IMR-90 (cell line): ENCODE data around the gene LILRB1. TPM values are rescaled to one million over a fixed set of nuclear protein-coding genes. Genes with fewer than 3 reads are reported as not detected.

Source experiments
- ATAC-seq: fragments of 200-7000 bp; cut with Tn5 transposase; 2 replicates; pipeline ENCODE4 v1.9.1; 2020; ENCODE audit warnings: low read depth, mild to moderate bottlenecking, moderate library complexity
- BruUV-seq: library from RNA; stranded (reverse); fragments of 400-500 nt; replicated peaks from 2 replicates; lab custom pipeline; 2021; lab: Mats Ljungman, UMichigan
- CTCF ChIA-PET: fragments of 300-600 bp; formaldehyde crosslinking; extraction: SDS; loops from one replicate; lab custom pipeline; 2021; ENCODE audit warnings: antibody characterized with exemption; lab: Yijun Ruan, JAX
- POLR2A ChIA-PET: fragments of 300-600 bp; sonication (Branson Sonifier 250); formaldehyde crosslinking; loops from one replicate; lab custom pipeline; 2022; ENCODE audit warnings: antibody characterized with exemption; ENCODE audit not compliant: unreplicated experiment; lab: Charles Lee
- DNase-seq: peaks from one replicate; pipeline ENCODE4 v3.0.0; 2013
- H2AFZ ChIP-seq: replicated peaks from 2 replicates; pipeline ENCODE3; 2013; ENCODE audit warnings: low read length, mild to moderate bottlenecking; ENCODE audit not compliant: poor library complexity
- H2AK5ac ChIP-seq: 2 replicates; pipeline ENCODE4 v1.6.1; 2013; ENCODE audit warnings: low read depth, low read length, inconsistent platforms
- H2AK9ac ChIP-seq: replicated peaks from 2 replicates; pipeline ENCODE3; 2013; ENCODE audit warnings: mild to moderate bottlenecking, low read depth, low read length, moderate library complexity; ENCODE audit not compliant: poor library complexity
- H2BK120ac ChIP-seq: 2 replicates; pipeline ENCODE4 v1.6.1; 2013; ENCODE audit warnings: low read depth, low read length, inconsistent platforms
- H2BK15ac ChIP-seq: 3 replicates; pipeline ENCODE4 v1.6.1; 2013; ENCODE audit warnings: low read depth, low read length, inconsistent platforms
- H2BK20ac ChIP-seq: 2 replicates; pipeline ENCODE4 v1.6.1; 2013; ENCODE audit warnings: low read depth, mild to moderate bottlenecking, inconsistent platforms, low read length, moderate library complexity
- H2BK5ac ChIP-seq: 2 replicates; pipeline ENCODE4 v1.6.1; 2013; ENCODE audit warnings: mild to moderate bottlenecking, low read depth, low read length, inconsistent platforms; ENCODE audit not compliant: poor library complexity, severe bottlenecking
- H3K14ac ChIP-seq: replicated peaks from 2 replicates; pipeline ENCODE4 v1.6.1; 2013; ENCODE audit warnings: low read depth, low read length, inconsistent platforms
- H3K18ac ChIP-seq: 2 replicates; pipeline ENCODE4 v1.6.1; 2013; ENCODE audit warnings: low read depth, low read length, control low read depth
- H3K23ac ChIP-seq: 2 replicates; pipeline ENCODE4 v1.6.1; 2013; ENCODE audit warnings: low read depth, low read length, inconsistent platforms
- H3K27ac ChIP-seq: 2 replicates; pipeline ENCODE4 v1.5.1; 2013; ENCODE audit warnings: mild to moderate bottlenecking, control low read depth, low read length; ENCODE audit not compliant: insufficient read depth
- H3K27me3 ChIP-seq: 2 replicates; pipeline ENCODE4 v1.6.1; 2013; ENCODE audit warnings: low read length; ENCODE audit not compliant: control insufficient read depth, insufficient read depth
- H3K36me3 ChIP-seq: 2 replicates; pipeline ENCODE4 v1.6.1; 2013; ENCODE audit warnings: low read length, mixed read lengths; ENCODE audit not compliant: control insufficient read depth, insufficient read depth
- H3K4ac ChIP-seq: 2 replicates; pipeline ENCODE4 v1.6.1; 2013; ENCODE audit warnings: low read depth, low read length, inconsistent platforms
- H3K4me1 ChIP-seq: 2 replicates; pipeline ENCODE4 v1.6.1; 2013; ENCODE audit warnings: low read length, mixed read lengths; ENCODE audit not compliant: control insufficient read depth, insufficient read depth
- H3K4me2 ChIP-seq: 2 replicates; pipeline ENCODE4 v1.6.1; 2013; ENCODE audit warnings: low read depth, mild to moderate bottlenecking, control low read depth, low read length, moderate library complexity
- H3K4me3 ChIP-seq: 2 replicates; pipeline ENCODE4 v1.5.1; 2013; ENCODE audit warnings: low read depth, mild to moderate bottlenecking, control low read depth, low read length, moderate library complexity; ENCODE audit not compliant: insufficient read depth
- H3K56ac ChIP-seq: 2 replicates; pipeline ENCODE4 v1.6.1; 2013; ENCODE audit warnings: low read length, inconsistent platforms; ENCODE audit not compliant: insufficient read depth; ENCODE audit errors: extremely low read depth
- H3K79me1 ChIP-seq, 2 experiments: 2 replicates each; pipeline ENCODE4 v1.6.1; 2013; ENCODE audit warnings: low read length in 2 of 2, inconsistent platforms in 1 of 2, low read depth in 1 of 2
- H3K9ac ChIP-seq: 2 replicates; pipeline ENCODE4 v1.6.1; 2013; ENCODE audit warnings: low read depth, low read length, control low read depth
- H3K9me1 ChIP-seq: 2 replicates; pipeline ENCODE4 v1.6.1; 2013; ENCODE audit warnings: low read length, inconsistent platforms; ENCODE audit not compliant: insufficient read depth
- H3K9me3 ChIP-seq: 2 replicates; pipeline ENCODE4 v1.6.1; 2013; ENCODE audit warnings: low read length; ENCODE audit not compliant: control insufficient read depth, insufficient read depth
- H4K20me1 ChIP-seq: 2 replicates; pipeline ENCODE4 v1.6.1; 2013; ENCODE audit warnings: low read length, inconsistent platforms; ENCODE audit not compliant: insufficient read depth
- H4K5ac ChIP-seq: 2 replicates; pipeline ENCODE4 v1.6.1; 2013; ENCODE audit warnings: mild to moderate bottlenecking, low read depth, low read length, control low read depth
- H4K8ac ChIP-seq, 2 experiments: 2 replicates each; pipeline ENCODE4 v1.6.1; 2013; ENCODE audit warnings: low read depth in 2 of 2, low read length in 2 of 2, control low read depth in 1 of 2, inconsistent platforms in 1 of 2
- H4K91ac ChIP-seq: 2 replicates; pipeline ENCODE4 v1.6.1; 2013; ENCODE audit warnings: low read depth, low read length, inconsistent platforms; ENCODE audit not compliant: insufficient read depth
- BHLHE40 ChIP-seq: fragments of 150-350 bp; IDR thresholded peaks from 2 replicates; pipeline ENCODE4 v1.6.1; 2016; ENCODE audit warnings: mild to moderate bottlenecking, low read depth, low read length
- CEBPB ChIP-seq: IDR thresholded peaks from 2 replicates; pipeline ENCODE4 v1.6.1; 2012; ENCODE audit warnings: low read depth, low read length, improper control_type of control experiment
- CHD1 ChIP-seq: IDR thresholded peaks from 2 replicates; pipeline ENCODE4 v1.6.1; 2012; ENCODE audit warnings: low read depth, low read length, improper control_type of control experiment
- FOS ChIP-seq: fragments of 150-350 bp; IDR thresholded peaks from 2 replicates; pipeline ENCODE4 v1.6.1; 2016; ENCODE audit warnings: low read depth, low read length
- MAFK ChIP-seq: IDR thresholded peaks from 2 replicates; pipeline ENCODE4 v1.6.1; 2012; ENCODE audit warnings: low read depth, low read length, improper control_type of control experiment
- MAZ ChIP-seq: IDR thresholded peaks from 2 replicates; pipeline ENCODE4 v1.6.1; 2012; ENCODE audit warnings: low read depth, mild to moderate bottlenecking, low read length, improper control_type of control experiment, moderate library complexity, borderline replicate concordance
- MXI1 ChIP-seq: IDR thresholded peaks from 2 replicates; pipeline ENCODE4 v1.6.1; 2012; ENCODE audit warnings: low read depth, mild to moderate bottlenecking, low read length, moderate library complexity, borderline replicate concordance
- POLR2A ChIP-seq: IDR thresholded peaks from 2 replicates; pipeline ENCODE4 v1.6.1; 2012; ENCODE audit warnings: mild to moderate bottlenecking, low read depth, low read length
- RAD21 ChIP-seq: IDR thresholded peaks from 2 replicates; pipeline ENCODE4 v1.6.1; 2012; ENCODE audit warnings: low read length, improper control_type of control experiment
- SMC3 ChIP-seq: fragments of 150-350 bp; IDR thresholded peaks from 2 replicates; pipeline ENCODE4 v1.6.1; 2016; ENCODE audit warnings: low read depth, mild to moderate bottlenecking, antibody characterized with exemption, low read length, moderate library complexity
- WGBS, 2 experiments: methylation state at CpG; one replicate each; pipeline versions ENCODE4 v1.1.5 to v1.1.7; 2013; ENCODE audit warnings: missing lambda C conversion rate in 2 of 2; ENCODE audit not compliant: insufficient read length in 1 of 2; ENCODE audit errors: extremely low coverage in 2 of 2; 5-methylcytosine and 5-hydroxymethylcytosine counted together
- dilution Hi-C: fragments of 300-500 bp; cut with HindIII; formaldehyde crosslinking; loops from one replicate; pipeline ENCODE4 v1.14.3; 2018; ENCODE audit warnings: low sequenced_read_pairs; ENCODE audit not compliant: unreplicated experiment
- in situ Hi-C: fragments of 300-500 bp; cut with MboI; formaldehyde crosslinking; loops from 3 replicates; pipeline ENCODE4 v1.14.3; 2019; ENCODE audit warnings: low sequenced_read_pairs, inconsistent platforms, mixed read lengths
- intact Hi-C: fragments of 100-400 bp; cut with micrococcal nuclease; formaldehyde crosslinking; loops from 2 replicates; pipeline ENCODE4 v1.10.0; 2022
- polyA plus RNA-seq, 3 experiments: library from polyadenylated mRNA; depleted of rRNA; stranded (reverse); fragments of >200 nt; gene quantifications; 2 replicates each; pipeline ENCODE4 v1.2.3, GENCODE V29; 2012; ENCODE audit warnings: low replicate concordance in 1 of 3
- total RNA-seq: library from RNA; depleted of rRNA; stranded (reverse); fragments of >200 nt; gene quantifications from 2 replicates; pipeline ENCODE4 v1.2.3, GENCODE V29; 2012
- TF ChIP-seq, protein P1 (sequence below): fragments of 150-350 bp; IDR thresholded peaks from 2 replicates; pipeline ENCODE4 v1.6.1; 2017; ENCODE audit warnings: mild to moderate bottlenecking, antibody characterized with exemption, low read length, low read depth
- TF ChIP-seq, protein P2 (sequence below): conservative IDR thresholded peaks from 2 replicates; pipeline ENCODE4 v1.5.1; 2012; ENCODE audit warnings: mild to moderate bottlenecking, low read depth, low read length, improper control_type of control experiment
- TF ChIP-seq, protein P3 (sequence below): fragments of 150-350 bp; IDR thresholded peaks from 2 replicates; pipeline ENCODE4 v1.6.1; 2016; ENCODE audit warnings: low read depth, mild to moderate bottlenecking, low read length, moderate library complexity, borderline replicate concordance

The LILRB1 gene
- total and polyA plus RNA-seq, 2 of the 4 experiments (the other 2 are of a cell fraction) = not detected

DNA sequence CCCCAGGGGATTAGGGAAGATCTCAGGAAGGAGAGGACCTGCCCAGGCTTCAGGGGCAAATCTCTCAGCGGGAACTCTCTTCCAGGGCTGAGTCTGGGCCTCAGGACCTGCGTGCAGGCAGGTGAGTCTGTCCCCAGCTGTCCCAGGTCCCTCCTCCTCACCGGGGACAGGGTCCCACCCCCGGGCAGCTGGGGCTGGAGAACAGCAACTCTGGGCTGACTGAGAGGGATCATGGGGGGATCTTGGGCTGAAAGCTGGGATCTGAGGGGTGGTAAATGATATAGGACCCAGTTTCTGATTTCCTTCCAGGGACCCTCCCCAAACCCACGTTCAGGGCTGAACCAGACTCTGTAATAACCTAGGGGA is 22.5 kb upstream of the LILRB1 start (continued):
- TF ChIP-seq, protein P1, sequence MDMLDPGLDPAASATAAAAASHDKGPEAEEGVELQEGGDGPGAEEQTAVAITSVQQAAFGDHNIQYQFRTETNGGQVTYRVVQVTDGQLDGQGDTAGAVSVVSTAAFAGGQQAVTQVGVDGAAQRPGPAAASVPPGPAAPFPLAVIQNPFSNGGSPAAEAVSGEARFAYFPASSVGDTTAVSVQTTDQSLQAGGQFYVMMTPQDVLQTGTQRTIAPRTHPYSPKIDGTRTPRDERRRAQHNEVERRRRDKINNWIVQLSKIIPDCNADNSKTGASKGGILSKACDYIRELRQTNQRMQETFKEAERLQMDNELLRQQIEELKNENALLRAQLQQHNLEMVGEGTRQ = no peak
- TF ChIP-seq MAFK (no peak), MXI1 (no peak), MAZ (no peak)

DNA sequence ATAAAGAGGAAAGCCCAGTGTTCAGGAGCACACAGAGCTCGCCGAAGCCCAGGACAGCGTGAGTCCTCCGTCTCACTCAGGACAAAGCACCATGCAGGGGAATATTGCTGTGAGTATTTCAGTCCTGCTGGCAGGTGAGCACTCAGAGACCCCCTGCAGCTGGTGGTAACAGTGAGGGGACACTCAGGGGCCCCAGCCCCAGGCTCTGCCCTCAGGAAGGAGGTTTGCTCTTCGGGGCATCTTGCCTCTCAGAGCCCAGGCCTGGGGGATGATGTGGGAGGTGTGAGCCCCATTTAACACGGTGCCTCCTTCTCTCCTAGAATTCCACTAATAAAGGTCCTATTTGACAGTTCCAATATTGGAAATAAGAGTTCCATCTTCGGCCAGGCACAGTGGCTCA is 22.1 kb upstream of the LILRB1 start:
- Histone ChIP-seq H2BK20ac (no peak overlapping the region), H3K4me1 (no peaks in the 10 kb centered on the region), H4K5ac (no peak overlapping the region), H3K36me3 (no peaks in the 10 kb centered on the region), H2BK5ac (no peak overlapping the region), H3K27ac (no peak overlapping the region), H3K9me3 (peaks cover 30% of the 10 kb centered on the region), H4K91ac (no peak overlapping the region), H3K79me1 (no peaks in the 10 kb centered on the region), H3K18ac (no peak overlapping the region), H2AK9ac (no peak overlapping the region), H3K4me2 (no peak overlapping the region), H4K20me1 (no peaks in the 10 kb centered on the region), H3K4me3 (no peak overlapping the region), H3K9me1 (no peaks in the 10 kb centered on the region), H2AK5ac (no peak overlapping the region), H3K14ac (no peak overlapping the region), H3K23ac (no peak overlapping the region), H2AFZ (no peak overlapping the region), H3K4ac (no peak overlapping the region), H3K9ac (no peak overlapping the region), H4K8ac (no peak overlapping the region), H2BK120ac (no peak overlapping the region), H2BK15ac (no peak overlapping the region), H3K56ac (no peak overlapping the region), H3K27me3 (no peaks in the 10 kb centered on the region)
- dilution Hi-C loops = no loop called here
- intact Hi-C loops = no loop called here
- no CpG with 5 or more reads among the region's 7 CpGs for WGBS, 2 experiments
- BruUV-seq = no TSS peak
- no peak for DNase-seq
- POLR2A ChIA-PET = no interaction called here
- in situ Hi-C loops = no loop called here
- no peak for ATAC-seq
- CTCF ChIA-PET = no interaction called here
- TF ChIP-seq, protein P2, sequence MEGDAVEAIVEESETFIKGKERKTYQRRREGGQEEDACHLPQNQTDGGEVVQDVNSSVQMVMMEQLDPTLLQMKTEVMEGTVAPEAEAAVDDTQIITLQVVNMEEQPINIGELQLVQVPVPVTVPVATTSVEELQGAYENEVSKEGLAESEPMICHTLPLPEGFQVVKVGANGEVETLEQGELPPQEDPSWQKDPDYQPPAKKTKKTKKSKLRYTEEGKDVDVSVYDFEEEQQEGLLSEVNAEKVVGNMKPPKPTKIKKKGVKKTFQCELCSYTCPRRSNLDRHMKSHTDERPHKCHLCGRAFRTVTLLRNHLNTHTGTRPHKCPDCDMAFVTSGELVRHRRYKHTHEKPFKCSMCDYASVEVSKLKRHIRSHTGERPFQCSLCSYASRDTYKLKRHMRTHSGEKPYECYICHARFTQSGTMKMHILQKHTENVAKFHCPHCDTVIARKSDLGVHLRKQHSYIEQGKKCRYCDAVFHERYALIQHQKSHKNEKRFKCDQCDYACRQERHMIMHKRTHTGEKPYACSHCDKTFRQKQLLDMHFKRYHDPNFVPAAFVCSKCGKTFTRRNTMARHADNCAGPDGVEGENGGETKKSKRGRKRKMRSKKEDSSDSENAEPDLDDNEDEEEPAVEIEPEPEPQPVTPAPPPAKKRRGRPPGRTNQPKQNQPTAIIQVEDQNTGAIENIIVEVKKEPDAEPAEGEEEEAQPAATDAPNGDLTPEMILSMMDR = no peak
- no peak for TF ChIP-seq BHLHE40
- TF ChIP-seq FOS = no peak
- TF ChIP-seq, protein P1 = no peak
- no peak for TF ChIP-seq MXI1
- TF ChIP-seq, protein P3, sequence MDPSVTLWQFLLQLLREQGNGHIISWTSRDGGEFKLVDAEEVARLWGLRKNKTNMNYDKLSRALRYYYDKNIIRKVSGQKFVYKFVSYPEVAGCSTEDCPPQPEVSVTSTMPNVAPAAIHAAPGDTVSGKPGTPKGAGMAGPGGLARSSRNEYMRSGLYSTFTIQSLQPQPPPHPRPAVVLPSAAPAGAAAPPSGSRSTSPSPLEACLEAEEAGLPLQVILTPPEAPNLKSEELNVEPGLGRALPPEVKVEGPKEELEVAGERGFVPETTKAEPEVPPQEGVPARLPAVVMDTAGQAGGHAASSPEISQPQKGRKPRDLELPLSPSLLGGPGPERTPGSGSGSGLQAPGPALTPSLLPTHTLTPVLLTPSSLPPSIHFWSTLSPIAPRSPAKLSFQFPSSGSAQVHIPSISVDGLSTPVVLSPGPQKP = no peak
- no peak for TF ChIP-seq SMC3
- no peak for TF ChIP-seq RAD21
- TF ChIP-seq POLR2A = no peak
- TF ChIP-seq CEBPB = no peak
- TF ChIP-seq CHD1 = no peak
- TF ChIP-seq MAZ = no peak
- no peak for TF ChIP-seq MAFK
